ENCODE results near the gene VPS16.
"Not testable (repeated sequence)": the region's sequence is repeated elsewhere in the genome, so short reads cannot be mapped to it uniquely, and the experiment has no call there.

VPS16 gene

GRCh38 chr20:2892376-2892775 is 51.8 kb downstream of the VPS16 start:
- H3K4me3 ChIP-seq (ENCODE audit: low read depth, low read length), result no peak overlapping the region

GRCh38 chr20:2894221-2894620 is 53.7 kb downstream of the VPS16 start:
- no peak overlapping the region for H3K4me3 ChIP-seq (ENCODE audit: low read depth, low read length)

GRCh38 chr20:2895154-2895553 is 54.6 kb downstream of the VPS16 start:
- not testable (repeated sequence) for H3K4me3 ChIP-seq (ENCODE audit: low read depth, low read length)

GRCh38 chr20:2899243-2899642 is 58.7 kb downstream of the VPS16 start:
- no peak overlapping the region for H3K4me3 ChIP-seq (ENCODE audit: low read depth, low read length)

- H3K4me3 ChIP-seq (ENCODE audit: low read depth, low read length), result no peak overlapping the region
Measured at GRCh38 chr20:2900845-2901592, 60.5 kb downstream of the VPS16 start.

GRCh38 chr20:2902291-2902690 is 61.7 kb downstream of the VPS16 start:
- H3K4me3 ChIP-seq (ENCODE audit: low read depth, low read length), result no peak overlapping the region

- H3K4me3 ChIP-seq (ENCODE audit: low read depth, low read length), result no peak overlapping the region
Measured at GRCh38 chr20:2902818-2903217, 62.3 kb downstream of the VPS16 start.

- no peak overlapping the region for H3K4me3 ChIP-seq (ENCODE audit: low read depth, low read length)
Measured at GRCh38 chr20:2903686-2904085, 63.1 kb downstream of the VPS16 start.

- H3K4me3 ChIP-seq (ENCODE audit: low read depth, low read length), result no peak overlapping the region
Measured at GRCh38 chr20:2907519-2907918, 67.0 kb downstream of the VPS16 start.

GRCh38 chr20:2909953-2910352 is 69.4 kb downstream of the VPS16 start:
- H3K4me3 ChIP-seq (ENCODE audit: low read depth, low read length), result no peak overlapping the region

- no peak overlapping the region for H3K4me3 ChIP-seq (ENCODE audit: low read depth, low read length)
Measured at GRCh38 chr20:2911200-2911599, 70.7 kb downstream of the VPS16 start.

GRCh38 chr20:2914160-2914559 is 73.6 kb downstream of the VPS16 start:
- H3K4me3 ChIP-seq (ENCODE audit: low read depth, low read length), result no peak overlapping the region
